AG04450 (cell line): Measurements from ENCODE around the gene HOXC12. TPM values are rescaled to one million over a fixed set of nuclear protein-coding genes. Genes with fewer than 3 reads are reported as not detected.

Experiments
- CTCF ChIA-PET: fragments of 300-600, 350-600 bp; formaldehyde crosslinking; extraction: SDS; loops from one replicate; lab custom pipeline; 2022; ENCODE audit warnings: antibody characterized with exemption, inconsistent platforms; lab: Charles Lee
- POLR2A ChIA-PET: fragments of 350-600 bp; formaldehyde crosslinking; extraction: SDS; loops from one replicate; lab custom pipeline; 2021; ENCODE audit warnings: antibody characterized with exemption, inconsistent platforms; lab: Yijun Ruan, JAX
- DNase-seq: peaks from one replicate; pipeline ENCODE4 v3.0.0-alpha.2; 2011; ENCODE audit warnings: low read depth, low spot score
- H3K27ac ChIP-seq: one replicate; pipeline ENCODE4 v1.5.1; 2012; ENCODE audit warnings: low read depth, low read length, control low read depth
- H3K27me3 ChIP-seq: one replicate; pipeline ENCODE4 v1.6.0; 2012; ENCODE audit warnings: low read length; ENCODE audit not compliant: control insufficient read depth, insufficient read depth
- H3K4me3 ChIP-seq: 2 replicates; pipeline ENCODE4 v1.5.1; 2011; ENCODE audit warnings: mild to moderate bottlenecking, low read depth, low read length, control low read depth
- H3K9me3 ChIP-seq: 2 replicates; pipeline ENCODE4 v1.5.1; 2012; ENCODE audit warnings: low read length; ENCODE audit not compliant: control insufficient read depth, insufficient read depth
- polyA plus RNA-seq: library from polyadenylated mRNA; depleted of rRNA; stranded (reverse); fragments of >200 nt; gene quantifications from 2 replicates; pipeline ENCODE4 v1.2.3, GENCODE V29; 2011
- TF ChIP-seq, protein P1 (sequence below): IDR thresholded peaks from 2 replicates; pipeline ENCODE4 v1.5.1; 2011; ENCODE audit warnings: low read depth, low read length, control low read depth, inconsistent platforms

The HOXC12 gene
- polyA plus RNA-seq, 1 experiment = not detected

DNA sequence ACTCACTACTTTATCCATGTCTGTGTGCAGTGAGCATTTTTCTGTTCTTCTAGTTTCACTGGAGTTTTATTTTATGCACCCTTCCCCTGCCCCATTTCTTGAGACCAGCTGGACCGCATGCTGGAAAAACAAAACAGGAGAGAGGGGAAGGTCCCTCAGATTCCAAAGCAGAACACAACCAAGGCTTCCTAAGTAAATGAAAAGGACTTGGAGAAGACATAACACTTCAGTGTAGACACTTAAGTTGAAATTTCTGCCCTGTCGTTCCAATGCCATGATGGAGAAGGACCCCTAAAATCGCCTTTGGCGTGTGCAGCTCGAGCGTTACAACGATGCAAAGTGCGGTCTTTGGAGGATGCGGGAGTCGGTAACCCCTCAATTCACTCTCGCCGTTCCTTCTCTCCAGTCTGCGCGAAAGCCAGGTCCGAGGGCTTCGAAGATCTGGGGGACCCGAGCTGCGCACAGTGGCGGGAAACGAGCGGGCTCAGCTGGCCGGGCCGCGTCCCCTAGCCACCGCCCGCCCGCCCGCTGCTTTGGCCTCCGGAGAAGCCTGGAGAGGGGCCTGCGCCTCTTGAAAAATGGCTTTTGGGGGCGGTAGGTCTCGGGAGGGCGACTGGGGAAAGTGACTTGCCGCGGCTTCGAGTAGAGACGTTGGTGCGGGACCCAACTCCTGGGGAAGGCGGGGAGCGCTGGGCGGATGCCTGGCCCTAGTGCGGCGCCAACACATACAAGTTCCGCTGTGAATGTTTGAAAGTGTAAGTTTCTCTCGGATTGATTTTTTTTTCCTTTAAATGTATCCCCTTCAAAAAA lies 27.3 kb upstream of the HOXC12 start:
- ChIA-PET POLR2A (no interaction called here), CTCF (no interaction called here)
- Histone ChIP-seq H3K27ac (no peak overlapping the region), H3K27me3 (peaks cover 82% of the 10 kb centered on the region), H3K4me3 (no peak overlapping the region), H3K9me3 (peaks cover 2% of the 10 kb centered on the region; the same call in 1 of the 2 replicates)
- no peak for DNase-seq
- TF ChIP-seq, protein P1, sequence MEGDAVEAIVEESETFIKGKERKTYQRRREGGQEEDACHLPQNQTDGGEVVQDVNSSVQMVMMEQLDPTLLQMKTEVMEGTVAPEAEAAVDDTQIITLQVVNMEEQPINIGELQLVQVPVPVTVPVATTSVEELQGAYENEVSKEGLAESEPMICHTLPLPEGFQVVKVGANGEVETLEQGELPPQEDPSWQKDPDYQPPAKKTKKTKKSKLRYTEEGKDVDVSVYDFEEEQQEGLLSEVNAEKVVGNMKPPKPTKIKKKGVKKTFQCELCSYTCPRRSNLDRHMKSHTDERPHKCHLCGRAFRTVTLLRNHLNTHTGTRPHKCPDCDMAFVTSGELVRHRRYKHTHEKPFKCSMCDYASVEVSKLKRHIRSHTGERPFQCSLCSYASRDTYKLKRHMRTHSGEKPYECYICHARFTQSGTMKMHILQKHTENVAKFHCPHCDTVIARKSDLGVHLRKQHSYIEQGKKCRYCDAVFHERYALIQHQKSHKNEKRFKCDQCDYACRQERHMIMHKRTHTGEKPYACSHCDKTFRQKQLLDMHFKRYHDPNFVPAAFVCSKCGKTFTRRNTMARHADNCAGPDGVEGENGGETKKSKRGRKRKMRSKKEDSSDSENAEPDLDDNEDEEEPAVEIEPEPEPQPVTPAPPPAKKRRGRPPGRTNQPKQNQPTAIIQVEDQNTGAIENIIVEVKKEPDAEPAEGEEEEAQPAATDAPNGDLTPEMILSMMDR = no peak

DNA sequence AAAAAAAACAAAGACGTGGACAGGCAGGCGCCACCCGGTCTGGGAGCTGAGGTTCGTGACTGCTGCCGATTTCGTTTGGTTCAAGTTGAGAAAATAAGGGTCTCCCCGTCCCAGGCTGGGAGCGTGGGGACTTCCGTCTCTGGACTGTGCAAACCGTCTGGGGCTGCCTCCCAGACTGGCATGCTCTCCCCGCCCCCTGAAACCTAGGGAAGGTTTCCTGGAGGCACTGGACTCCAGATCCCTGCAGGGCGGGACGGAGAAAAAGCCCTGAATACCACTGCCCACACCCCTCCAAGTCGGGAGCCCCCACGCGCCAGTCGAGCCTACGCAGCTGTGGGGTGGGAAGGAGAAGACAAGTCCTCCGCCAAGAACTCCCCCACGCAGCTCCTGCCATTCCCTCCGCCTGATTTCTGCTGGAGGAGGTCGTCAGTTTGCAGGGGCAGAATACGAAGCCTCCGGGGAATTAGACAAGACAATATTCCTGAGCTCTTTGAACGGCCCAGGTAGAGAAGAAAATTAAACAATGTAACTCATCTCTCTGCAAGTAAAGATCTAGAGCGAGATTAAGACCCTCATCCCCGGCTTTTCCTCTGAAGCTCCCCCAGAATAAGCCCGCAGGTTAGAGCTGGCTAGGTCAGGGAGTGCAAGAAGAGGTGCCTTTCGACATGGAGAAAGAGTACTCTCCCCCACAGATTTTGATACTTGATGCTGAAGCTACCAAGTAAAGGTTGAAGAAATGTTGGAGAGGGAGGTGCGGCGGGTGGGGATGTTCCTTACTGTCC lies 26.5 kb upstream of the HOXC12 start:
- peaks cover 2% of the 10 kb centered on the region; the same call in 1 of the 2 replicates for H3K9me3 ChIP-seq
- ChIA-PET CTCF (no interaction called here), POLR2A (no interaction called here)
- H3K27ac ChIP-seq = no peak overlapping the region
- peaks cover 87% of the 10 kb centered on the region for H3K27me3 ChIP-seq
- TF ChIP-seq, protein P1 = no peak
- DNase-seq = no peak
- H3K4me3 ChIP-seq = no peak overlapping the region

DNA sequence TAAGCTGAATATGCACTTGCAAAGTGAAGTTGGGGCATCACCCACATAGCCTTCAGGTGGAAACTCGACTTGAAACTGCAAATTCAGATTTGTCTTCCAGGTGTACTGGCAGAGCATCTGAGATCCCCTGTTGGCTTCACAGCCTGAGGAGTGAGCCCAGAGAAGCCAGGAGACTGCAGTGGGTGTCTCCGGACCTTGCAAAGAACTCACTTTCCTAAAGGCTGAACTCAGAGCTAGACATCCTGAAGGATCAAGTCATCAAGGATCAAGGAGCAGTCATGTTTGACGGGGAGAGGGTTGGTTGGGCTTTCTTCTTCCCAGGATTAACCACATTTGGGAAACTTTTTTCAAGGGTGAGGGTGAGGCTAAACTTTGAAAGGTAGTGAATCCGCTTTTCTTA lies 25.2 kb upstream of the HOXC12 start:
- Histone ChIP-seq H3K4me3 (no peak overlapping the region), H3K9me3 (peaks cover 2% of the 10 kb centered on the region; the same call in 1 of the 2 replicates), H3K27me3 (peaks cover 91% of the 10 kb centered on the region), H3K27ac (no peak overlapping the region)
- CTCF ChIA-PET = no interaction called here
- TF ChIP-seq, protein P1 = no peak
- POLR2A ChIA-PET = no interaction called here
- no peak for DNase-seq

DNA sequence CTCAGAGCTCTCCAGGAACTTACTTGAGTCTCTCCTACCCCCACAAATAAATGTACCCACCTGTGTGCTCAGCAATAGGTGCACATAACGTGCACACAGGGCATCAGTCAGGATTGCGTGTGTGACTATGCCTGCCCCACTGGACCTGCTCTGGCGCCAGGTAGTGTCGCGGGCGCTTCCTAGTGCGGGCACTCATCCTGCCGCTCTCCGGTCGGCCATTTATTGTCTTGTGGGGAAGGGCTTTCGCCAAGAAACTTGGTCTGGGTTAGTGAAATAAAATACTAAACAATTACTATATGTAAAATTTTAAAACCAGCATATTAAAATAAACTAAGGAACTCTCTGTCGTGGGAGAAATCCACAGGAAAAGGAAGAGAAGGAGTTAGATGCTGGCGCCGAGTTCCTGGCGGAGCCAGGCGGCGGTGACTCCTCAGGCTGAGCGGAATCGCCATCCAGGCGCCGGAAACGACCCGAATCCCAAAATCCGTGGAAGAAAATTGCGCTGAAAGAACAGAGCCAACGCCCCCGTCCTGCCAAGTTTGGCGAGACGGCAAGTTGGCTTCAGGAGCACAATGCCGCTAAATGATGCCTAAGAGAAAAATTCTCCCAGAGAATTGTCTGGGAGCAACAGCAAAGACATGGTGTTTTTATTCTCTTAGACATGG lies 24.0 kb upstream of the HOXC12 start:
- no peak for DNase-seq
- Histone ChIP-seq H3K9me3 (peaks cover 2% of the 10 kb centered on the region; the same call in 1 of the 2 replicates), H3K4me3 (no peak overlapping the region), H3K27me3 (peaks cover 96% of the 10 kb centered on the region), H3K27ac (no peak overlapping the region)
- TF ChIP-seq, protein P1 = no peak
- ChIA-PET CTCF (no interaction called here), POLR2A (no interaction called here)
